OCI-LY7 (cell line): Measurements from ENCODE around the gene ITPA.

Experiments
- EZH2phosphoT487 ChIP-seq: fragments of 200-600 bp; sonication (generic); IDR thresholded peaks from 2 replicates; pipeline ENCODE4 v1.6.1; 2018; ENCODE audit warnings: low read depth, borderline replicate concordance, mild to moderate bottlenecking, mixed run types, antibody characterized with exemption, low read length, moderate library complexity, mixed read lengths
- TF ChIP-seq, protein P1 (sequence below): fragments of 200-600 bp; sonication (generic); conservative IDR thresholded peaks from 2 replicates; pipeline ENCODE4 v1.5.1; 2014; ENCODE audit warnings: mild to moderate bottlenecking, antibody characterized with exemption, low read length, moderate library complexity, mixed read lengths

DNA sequence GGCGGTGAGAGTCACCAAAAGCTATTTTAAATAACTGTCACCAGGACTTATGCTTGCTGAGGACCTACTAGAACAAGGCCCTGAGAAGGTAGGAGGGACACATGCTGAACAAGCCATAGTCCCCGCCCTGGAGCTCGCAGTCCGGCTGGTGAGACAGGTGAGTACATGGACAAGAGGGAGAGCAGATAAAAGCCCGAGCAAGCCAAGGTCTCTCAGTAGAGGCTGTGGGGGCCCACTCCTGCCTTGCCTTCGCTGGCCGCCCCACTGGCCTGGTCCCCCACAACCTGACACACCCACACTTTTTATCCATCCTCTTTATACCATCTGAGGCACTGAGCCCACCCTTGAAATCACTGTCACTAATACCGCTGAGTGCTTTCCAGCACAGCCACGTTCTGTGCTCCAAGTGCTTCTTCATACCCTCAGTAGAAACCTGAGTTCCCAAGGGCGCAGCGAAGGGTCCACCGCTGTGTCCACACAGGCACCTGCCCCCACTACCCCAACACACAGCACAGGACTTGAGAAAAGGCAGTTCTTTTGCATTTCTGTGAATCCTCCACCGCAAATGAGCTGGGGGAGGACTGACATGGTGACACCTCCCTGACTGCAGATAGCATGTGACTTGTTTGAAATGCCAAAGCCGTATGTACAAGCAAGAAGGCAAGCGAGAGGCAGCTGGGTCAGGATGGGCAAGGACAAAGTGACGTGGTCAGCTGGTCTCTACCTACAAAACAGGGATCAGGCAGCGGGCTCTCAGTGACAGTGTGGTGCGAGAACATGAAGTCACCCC lies 16.9 kb upstream of the ITPA start:
- TF ChIP-seq, protein P1, sequence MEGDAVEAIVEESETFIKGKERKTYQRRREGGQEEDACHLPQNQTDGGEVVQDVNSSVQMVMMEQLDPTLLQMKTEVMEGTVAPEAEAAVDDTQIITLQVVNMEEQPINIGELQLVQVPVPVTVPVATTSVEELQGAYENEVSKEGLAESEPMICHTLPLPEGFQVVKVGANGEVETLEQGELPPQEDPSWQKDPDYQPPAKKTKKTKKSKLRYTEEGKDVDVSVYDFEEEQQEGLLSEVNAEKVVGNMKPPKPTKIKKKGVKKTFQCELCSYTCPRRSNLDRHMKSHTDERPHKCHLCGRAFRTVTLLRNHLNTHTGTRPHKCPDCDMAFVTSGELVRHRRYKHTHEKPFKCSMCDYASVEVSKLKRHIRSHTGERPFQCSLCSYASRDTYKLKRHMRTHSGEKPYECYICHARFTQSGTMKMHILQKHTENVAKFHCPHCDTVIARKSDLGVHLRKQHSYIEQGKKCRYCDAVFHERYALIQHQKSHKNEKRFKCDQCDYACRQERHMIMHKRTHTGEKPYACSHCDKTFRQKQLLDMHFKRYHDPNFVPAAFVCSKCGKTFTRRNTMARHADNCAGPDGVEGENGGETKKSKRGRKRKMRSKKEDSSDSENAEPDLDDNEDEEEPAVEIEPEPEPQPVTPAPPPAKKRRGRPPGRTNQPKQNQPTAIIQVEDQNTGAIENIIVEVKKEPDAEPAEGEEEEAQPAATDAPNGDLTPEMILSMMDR = no peak
- TF ChIP-seq EZH2phosphoT487 = no peak
